PC-9 (cell line): ENCODE results near the gene ADIPOR1. TPM values are rescaled to one million over a fixed set of nuclear protein-coding genes. Genes with fewer than 3 reads are reported as not detected.
"Not testable (repeated sequence)": the region's sequence is repeated elsewhere in the genome, so short reads cannot be mapped to it uniquely, and the experiment has no call there.

ENCODE experiments used
- BruUV-seq: library from RNA; stranded (reverse); fragments of 400-500 nt; replicated peaks from 2 replicates; lab custom pipeline; 2021; lab: Mats Ljungman, UMichigan
- CTCF ChIA-PET: fragments of 300-600 bp; sonication (Branson Sonifier 250); formaldehyde crosslinking; loops from one replicate; lab custom pipeline; 2022; ENCODE audit warnings: antibody characterized with exemption; lab: Charles Lee
- POLR2A ChIA-PET: fragments of 300-600 bp; sonication (Branson Sonifier 250); formaldehyde crosslinking; loops from one replicate; lab custom pipeline; 2022; ENCODE audit warnings: antibody characterized with exemption; ENCODE audit not compliant: unreplicated experiment; lab: Charles Lee
- DNase-seq, 2 experiments: peaks; one replicate each; pipeline versions ENCODE4 v3.0.0 to v3.0.0-alpha.2; 2015 to 2022; ENCODE audit warnings: mixed read lengths in 1 of 2
- H2AFZ ChIP-seq: fragments of 200-600 bp; sonication (generic); 2 replicates; pipeline ENCODE4 v1.8.1; 2017; ENCODE audit warnings: antibody characterized with exemption
- H3F3A ChIP-seq: fragments of 200-600 bp; sonication (generic); 2 replicates; pipeline ENCODE4 v1.8.1; 2017; ENCODE audit warnings: antibody characterized with exemption, mild to moderate bottlenecking, low read depth; ENCODE audit not compliant: insufficient read depth
- H3K27ac ChIP-seq: fragments of 200-600 bp; sonication (generic); 2 replicates; pipeline ENCODE4 v1.6.1; 2016; ENCODE audit warnings: mixed run types
- H3K27me3 ChIP-seq: fragments of 200-600 bp; sonication (generic); 2 replicates; pipeline ENCODE4 v1.6.1; 2016; ENCODE audit warnings: low read depth, mixed run types; ENCODE audit not compliant: insufficient read depth
- H3K36me3 ChIP-seq: fragments of 200-600 bp; sonication (generic); 2 replicates; pipeline ENCODE4 v1.6.1; 2016; ENCODE audit warnings: low read depth, mixed run types
- H3K4me1 ChIP-seq: fragments of 200-600 bp; sonication (generic); replicated peaks from 2 replicates; pipeline ENCODE4 v1.6.1; 2016; ENCODE audit warnings: mixed run types; ENCODE audit not compliant: insufficient read depth
- H3K4me2 ChIP-seq: fragments of 200-600 bp; sonication (generic); 2 replicates; pipeline ENCODE4 v1.6.1; 2017; ENCODE audit warnings: mixed run types
- H3K4me3 ChIP-seq: fragments of 200-600 bp; sonication (generic); 2 replicates; pipeline ENCODE4 v1.6.1; 2016; ENCODE audit warnings: mixed run types
- H3K79me2 ChIP-seq: fragments of 200-600 bp; sonication (generic); 2 replicates; pipeline ENCODE4 v1.6.1; 2017; ENCODE audit warnings: low read depth, mixed run types
- H3K9me2 ChIP-seq: fragments of 200-600 bp; sonication (generic); 2 replicates; pipeline ENCODE4 v1.8.1; 2017; ENCODE audit warnings: mild to moderate bottlenecking; ENCODE audit not compliant: insufficient read depth
- H3K9me3 ChIP-seq: fragments of 200-600 bp; sonication (generic); 2 replicates; pipeline ENCODE4 v1.8.1; 2016; ENCODE audit warnings: low read depth; ENCODE audit not compliant: insufficient read depth
- H4K20me1 ChIP-seq: fragments of 200-600 bp; sonication (generic); 2 replicates; pipeline ENCODE4 v1.8.1; 2017; ENCODE audit not compliant: insufficient read depth
- EZH2 ChIP-seq: fragments of 200-600 bp; sonication (generic); IDR thresholded peaks from 2 replicates; pipeline ENCODE4 v1.8.0; 2017; ENCODE audit warnings: antibody characterized with exemption, low read depth
- intact Hi-C: fragments of 100-400 bp; cut with micrococcal nuclease; formaldehyde crosslinking; loops from one replicate; pipeline ENCODE4 v1.10.0; 2022; ENCODE audit not compliant: unreplicated experiment
- total RNA-seq: library from RNA; stranded (reverse); gene quantifications from 2 replicates; pipeline ENCODE4 v1.2.3, GENCODE V29; 2021
- TF ChIP-seq, protein P1 (sequence below): fragments of 200-600 bp; sonication (generic); conservative IDR thresholded peaks from 2 replicates; pipeline ENCODE4 v1.6.1; 2017; ENCODE audit warnings: mixed run types, antibody characterized with exemption, mild to moderate bottlenecking, moderate library complexity

Gene ADIPOR1
- total RNA-seq, 1 experiment from 2014 or later: 102 TPM

DNA sequence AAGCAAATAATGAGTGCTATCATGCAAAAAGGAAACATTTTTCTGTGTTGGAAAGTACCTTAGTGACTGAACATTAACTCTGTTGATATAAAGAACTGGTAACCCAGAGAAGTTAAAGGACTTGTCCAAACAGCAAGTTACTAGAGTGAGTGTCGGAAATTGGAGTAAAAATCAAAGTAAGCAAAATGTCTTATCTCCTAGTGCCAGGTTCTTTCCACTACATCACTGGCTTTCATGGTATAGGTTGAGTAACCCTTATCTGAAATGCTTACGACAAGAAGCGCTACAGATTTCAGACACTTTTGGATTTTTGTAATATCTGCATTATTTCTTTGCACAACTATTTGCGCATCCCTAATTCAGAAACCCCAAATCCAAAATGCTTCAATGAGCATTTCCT lies 52.8 kb downstream of the ADIPOR1 start:
- Histone ChIP-seq H3K4me3 (no peak overlapping the region), H3K36me3 (no peaks in the 10 kb centered on the region), H3K4me1 (no peaks in the 10 kb centered on the region), H3K27ac (no peak overlapping the region), H3K79me2 (no peaks in the 10 kb centered on the region), H3K9me3 (no peaks in the 10 kb centered on the region), H3K4me2 (no peak overlapping the region), H3F3A (no peaks in the 10 kb centered on the region), H4K20me1 (no peaks in the 10 kb centered on the region), H3K9me2 (no peaks in the 10 kb centered on the region), H2AFZ (no peak overlapping the region), H3K27me3 (no peaks in the 10 kb centered on the region)
- ChIA-PET CTCF (no interaction called here), POLR2A (no interaction called here)
- no peak for TF ChIP-seq EZH2
- TF ChIP-seq, protein P1, sequence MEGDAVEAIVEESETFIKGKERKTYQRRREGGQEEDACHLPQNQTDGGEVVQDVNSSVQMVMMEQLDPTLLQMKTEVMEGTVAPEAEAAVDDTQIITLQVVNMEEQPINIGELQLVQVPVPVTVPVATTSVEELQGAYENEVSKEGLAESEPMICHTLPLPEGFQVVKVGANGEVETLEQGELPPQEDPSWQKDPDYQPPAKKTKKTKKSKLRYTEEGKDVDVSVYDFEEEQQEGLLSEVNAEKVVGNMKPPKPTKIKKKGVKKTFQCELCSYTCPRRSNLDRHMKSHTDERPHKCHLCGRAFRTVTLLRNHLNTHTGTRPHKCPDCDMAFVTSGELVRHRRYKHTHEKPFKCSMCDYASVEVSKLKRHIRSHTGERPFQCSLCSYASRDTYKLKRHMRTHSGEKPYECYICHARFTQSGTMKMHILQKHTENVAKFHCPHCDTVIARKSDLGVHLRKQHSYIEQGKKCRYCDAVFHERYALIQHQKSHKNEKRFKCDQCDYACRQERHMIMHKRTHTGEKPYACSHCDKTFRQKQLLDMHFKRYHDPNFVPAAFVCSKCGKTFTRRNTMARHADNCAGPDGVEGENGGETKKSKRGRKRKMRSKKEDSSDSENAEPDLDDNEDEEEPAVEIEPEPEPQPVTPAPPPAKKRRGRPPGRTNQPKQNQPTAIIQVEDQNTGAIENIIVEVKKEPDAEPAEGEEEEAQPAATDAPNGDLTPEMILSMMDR: no peak
- intact Hi-C loops: no loop called here
- DNase-seq: no peak
- no TSS peak for BruUV-seq

DNA sequence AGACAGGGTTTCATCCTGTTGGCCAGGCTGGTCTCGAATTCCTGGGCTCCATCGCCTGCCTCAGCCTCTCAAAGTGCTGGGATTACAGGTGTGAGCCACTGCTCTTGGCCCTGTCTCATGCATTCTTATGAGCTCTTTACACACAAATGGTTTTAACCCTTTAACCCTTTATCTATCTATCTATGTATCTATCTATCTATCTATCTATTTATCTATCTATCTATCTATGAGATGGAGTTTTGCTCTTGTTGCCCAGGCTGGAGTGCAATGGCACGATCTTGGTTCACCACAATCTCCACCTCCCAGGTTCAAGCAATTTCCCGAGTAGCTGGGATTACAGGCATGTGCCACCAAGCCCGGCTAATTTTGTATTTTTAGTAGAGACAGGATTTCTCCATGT lies 54.3 kb downstream of the ADIPOR1 start:
- BruUV-seq, H3K4me1 ChIP-seq, H3K4me2 ChIP-seq, H3K4me3 ChIP-seq, H3F3A ChIP-seq, H3K27me3 ChIP-seq, H4K20me1 ChIP-seq, H3K79me2 ChIP-seq, H3K9me3 ChIP-seq, H2AFZ ChIP-seq, H3K9me2 ChIP-seq, H3K36me3 ChIP-seq, CTCF ChIA-PET, H3K27ac ChIP-seq, intact Hi-C loops, DNase-seq: not testable (repeated sequence)
- POLR2A ChIA-PET: interaction anchor here (0.6 kb wide), 2 partner anchors 106 to 562 kb away, joined by 3 to 4 read pairs; partner anchors contain the start of gene UBE2T

DNA sequence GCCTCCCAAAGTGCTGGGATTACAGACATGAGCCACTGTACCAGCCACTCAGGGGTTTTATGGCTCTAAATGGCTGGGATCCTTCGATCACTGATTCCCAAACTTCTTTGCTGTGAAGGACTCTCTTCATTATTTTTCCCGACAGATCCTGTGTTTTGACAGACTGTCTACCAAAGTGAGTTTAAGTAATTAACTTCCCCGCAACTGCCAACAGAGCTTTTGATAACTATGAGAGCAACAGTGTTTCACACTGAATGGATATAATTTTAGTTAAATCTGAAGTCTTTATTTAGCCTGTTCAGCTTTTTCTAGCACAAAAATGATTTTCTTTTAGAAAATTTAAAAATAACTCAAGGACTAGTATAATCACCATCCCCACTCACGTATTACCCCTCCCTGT lies 56.6 kb downstream of the ADIPOR1 start:
- H3K4me1 ChIP-seq: no peaks in the 10 kb centered on the region
- no peak overlapping the region for H3K27ac ChIP-seq
- H3K4me2 ChIP-seq: no peak overlapping the region
- no peaks in the 10 kb centered on the region for H3F3A ChIP-seq
- BruUV-seq: no TSS peak
- no peaks in the 10 kb centered on the region for H3K79me2 ChIP-seq
- peaks cover 3% of the 10 kb centered on the region; the same call in 1 of the 2 replicates for H3K36me3 ChIP-seq
- intact Hi-C loops: no loop called here
- H4K20me1 ChIP-seq: no peaks in the 10 kb centered on the region
- H3K4me3 ChIP-seq: no peak overlapping the region
- no peaks in the 10 kb centered on the region for H3K27me3 ChIP-seq
- no peak overlapping the region for H2AFZ ChIP-seq
- H3K9me2 ChIP-seq: no peaks in the 10 kb centered on the region
- TF ChIP-seq, protein P1: no peak
- TF ChIP-seq EZH2: no peak
- DNase-seq: no peak
- H3K9me3 ChIP-seq: no peaks in the 10 kb centered on the region
- CTCF ChIA-PET: no interaction called here
- POLR2A ChIA-PET: no interaction called here

DNA sequence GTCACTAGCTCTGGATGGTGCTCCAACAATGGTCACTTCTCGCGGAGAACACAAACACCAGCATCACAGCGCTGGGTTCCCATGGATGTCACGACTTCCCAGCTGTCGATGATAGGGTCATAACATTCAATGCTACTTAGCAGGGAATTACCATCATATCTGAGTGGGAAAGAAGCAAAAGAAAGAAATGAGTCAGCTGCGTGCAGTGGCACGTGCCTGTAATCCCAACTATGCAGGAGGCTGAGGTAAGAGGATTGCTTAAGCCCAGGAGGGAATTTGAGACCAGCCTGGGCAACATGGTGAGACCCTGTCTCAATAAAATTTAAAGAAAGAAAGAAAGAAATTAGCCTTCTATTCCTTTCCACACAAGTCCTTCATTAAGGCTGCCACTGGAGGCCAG lies 65.6 kb downstream of the ADIPOR1 start:
- intact Hi-C loops: no loop called here
- no peaks in the 10 kb centered on the region for H3K9me3 ChIP-seq
- TF ChIP-seq EZH2: no peak
- TF ChIP-seq, protein P1: no peak
- H3K27me3 ChIP-seq: no peaks in the 10 kb centered on the region
- peaks cover 17% of the 10 kb centered on the region; the same call in 1 of the 2 replicates for H3F3A ChIP-seq
- peaks cover 10% of the 10 kb centered on the region for H3K4me1 ChIP-seq
- peaks cover 8% of the 10 kb centered on the region; the same call in 1 of the 2 replicates for H3K36me3 ChIP-seq
- no peak overlapping the region for H3K4me3 ChIP-seq
- H4K20me1 ChIP-seq: no peaks in the 10 kb centered on the region
- no peak overlapping the region for H2AFZ ChIP-seq
- no peaks in the 10 kb centered on the region for H3K9me2 ChIP-seq
- no peak for DNase-seq
- peaks cover 7% of the 10 kb centered on the region for H3K79me2 ChIP-seq
- no TSS peak for BruUV-seq
- ChIA-PET POLR2A (no interaction called here), CTCF (no interaction called here)
- H3K4me2 ChIP-seq: no peak overlapping the region
- no peak overlapping the region for H3K27ac ChIP-seq
